HG03432 (cell line): ENCODE measurements around the gene COL4A5.
"Not testable (repeated sequence)": the region's sequence is repeated elsewhere in the genome, so short reads cannot be mapped to it uniquely, and the experiment has no call there.

Experiments used
- ATAC-seq: cut with Tn5 transposase; IDR thresholded peaks from one replicate; pipeline ENCODE4 v1.9.1; 2021; ENCODE audit warnings: mild to moderate bottlenecking, moderate library complexity; ENCODE audit not compliant: unreplicated experiment

The COL4A5 gene

GRCh38 chrX:108453841-108454240 lies 14.2 kb downstream of the COL4A5 start:
- ATAC-seq: no peak

DNA sequence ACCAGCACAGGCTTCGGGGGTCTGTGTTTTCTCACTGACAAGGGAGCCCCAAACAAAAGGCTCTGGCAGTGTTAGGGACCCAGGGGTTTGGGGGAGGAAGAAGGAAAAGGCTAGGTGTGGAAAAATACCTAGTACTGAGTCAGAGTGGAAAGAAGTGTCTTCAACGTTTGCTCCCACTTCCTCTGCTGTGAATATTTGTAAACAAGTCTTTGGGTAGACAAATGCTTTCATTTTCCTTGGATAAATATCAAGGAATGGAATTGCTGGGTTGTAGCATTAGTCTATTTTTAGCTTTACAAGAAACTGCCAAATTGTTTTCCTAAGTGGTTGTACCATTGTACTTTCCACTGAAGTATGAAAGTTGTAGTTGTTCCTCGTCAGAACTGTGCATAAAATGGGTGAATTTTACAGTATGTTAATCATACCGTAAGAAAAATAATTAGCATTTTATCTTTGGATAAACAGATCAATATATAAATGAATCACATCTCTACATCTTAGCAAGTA lies 17.4 kb downstream of the COL4A5 start:
- no peak for ATAC-seq

DNA sequence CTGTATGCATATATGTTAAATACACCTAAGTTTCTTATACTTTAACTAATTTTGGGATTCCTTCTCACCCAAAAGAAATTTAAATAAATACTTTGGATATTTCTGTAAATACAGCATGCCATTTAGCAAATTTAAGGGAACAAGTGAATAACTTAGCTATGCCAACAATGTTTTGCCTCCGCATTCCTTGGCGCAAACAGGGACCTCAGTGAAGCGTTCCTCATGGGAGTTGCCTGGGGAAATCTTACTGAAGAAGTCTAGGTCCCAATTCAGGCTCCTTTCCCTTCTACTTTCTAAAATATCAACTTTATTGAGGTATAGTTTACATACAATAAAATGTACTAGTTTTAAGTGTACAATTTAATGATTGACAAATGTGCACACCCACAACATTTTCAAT lies 25.0 kb downstream of the COL4A5 start:
- no peak for ATAC-seq

DNA sequence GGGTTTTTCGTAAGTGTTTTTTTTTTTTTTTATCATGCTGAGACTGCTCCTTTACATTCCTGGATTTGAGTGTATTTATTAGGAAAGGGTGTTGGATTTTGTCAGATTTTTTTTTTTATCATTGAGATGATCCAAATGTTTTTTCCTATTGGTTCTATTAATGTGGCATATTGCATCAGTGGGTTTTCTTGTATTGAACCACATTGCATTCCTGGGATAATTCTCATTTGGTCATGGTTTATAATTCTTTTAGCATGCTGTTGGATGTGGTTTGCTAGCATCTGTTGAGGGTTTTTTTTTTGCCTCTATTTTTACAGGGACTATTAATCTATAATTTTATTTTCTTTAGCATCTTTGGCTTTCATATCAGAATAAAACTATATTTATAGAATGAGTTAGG lies 28.8 kb downstream of the COL4A5 start:
- ATAC-seq: no peak

DNA sequence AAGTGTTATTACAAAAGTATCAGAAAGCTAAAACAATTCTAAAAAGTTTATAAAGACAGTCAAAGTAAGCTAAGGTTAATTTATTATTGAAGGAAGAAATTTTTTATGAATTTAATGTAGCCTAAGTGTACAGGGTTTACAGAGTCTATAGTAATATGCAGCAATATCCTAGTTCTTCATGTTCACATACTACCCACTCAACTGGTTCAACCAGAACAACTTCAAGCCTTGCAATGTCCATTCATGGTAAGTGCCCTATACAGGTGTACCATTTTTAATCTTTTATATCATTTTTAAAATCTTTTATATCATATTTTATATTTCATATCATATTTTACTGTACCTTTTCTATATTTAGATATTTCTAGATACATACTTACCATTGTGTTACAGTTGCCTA lies 34.3 kb downstream of the COL4A5 start:
- no peak for ATAC-seq

GRCh38 chrX:108481528-108481927 lies 41.9 kb downstream of the COL4A5 start:
- ATAC-seq: not testable (repeated sequence)

DNA sequence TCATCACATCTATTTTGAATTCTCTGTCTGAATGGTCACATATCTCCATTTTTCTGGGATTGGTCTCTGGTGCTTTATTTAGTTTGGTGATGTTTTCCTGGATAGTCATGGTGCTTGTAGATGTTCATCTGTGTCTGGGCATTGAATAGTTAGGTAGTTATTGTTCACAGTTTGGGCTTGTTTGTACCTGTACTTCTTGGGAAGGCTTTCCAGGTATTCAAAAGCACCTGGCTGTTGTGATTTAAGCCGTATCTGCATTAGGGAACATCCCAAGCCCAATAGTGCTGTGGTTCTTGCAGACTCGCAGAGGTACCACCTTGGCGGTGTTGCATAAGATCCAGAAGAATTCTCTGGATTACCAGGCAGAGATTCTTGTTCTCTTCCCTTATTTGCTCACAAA lies 44.6 kb downstream of the COL4A5 start:
- ATAC-seq: no peak

GRCh38 chrX:108485960-108486359 lies 46.3 kb downstream of the COL4A5 start:
- ATAC-seq: no peak

GRCh38 chrX:108494406-108495090 lies 54.9 kb downstream of the COL4A5 start:
- ATAC-seq: no peak

- ATAC-seq: no peak
These were observed 72.1 kb downstream of the COL4A5 start for GRCh38 chrX:108511721-108512120.

GRCh38 chrX:108516184-108516583 lies 76.5 kb downstream of the COL4A5 start:
- no peak for ATAC-seq

- ATAC-seq: no peak
These were observed 88.1 kb downstream of the COL4A5 start for GRCh38 chrX:108527724-108528123.

DNA sequence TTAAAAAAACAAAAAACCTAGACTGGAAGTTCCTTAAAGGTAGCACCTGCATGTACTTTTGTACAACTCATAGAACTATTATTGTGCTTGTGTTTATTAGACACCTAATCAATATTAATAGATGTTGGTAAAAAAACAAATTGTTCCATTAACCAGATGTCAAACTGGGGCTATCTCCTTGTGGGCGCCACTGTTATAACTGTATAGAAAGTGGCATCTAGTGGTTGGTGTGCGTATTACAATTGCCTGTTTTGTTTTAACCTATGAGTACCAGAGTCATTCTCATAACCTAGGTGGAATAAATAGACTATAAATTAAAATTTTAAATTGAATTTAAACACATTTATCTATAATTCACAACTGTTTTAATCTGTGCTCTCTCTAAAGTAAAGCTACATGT lies 97.4 kb downstream of the COL4A5 start:
- ATAC-seq: peak; percentile 82

- no peak for ATAC-seq
These were observed 101.6 kb downstream of the COL4A5 start for GRCh38 chrX:108541286-108541685.

DNA sequence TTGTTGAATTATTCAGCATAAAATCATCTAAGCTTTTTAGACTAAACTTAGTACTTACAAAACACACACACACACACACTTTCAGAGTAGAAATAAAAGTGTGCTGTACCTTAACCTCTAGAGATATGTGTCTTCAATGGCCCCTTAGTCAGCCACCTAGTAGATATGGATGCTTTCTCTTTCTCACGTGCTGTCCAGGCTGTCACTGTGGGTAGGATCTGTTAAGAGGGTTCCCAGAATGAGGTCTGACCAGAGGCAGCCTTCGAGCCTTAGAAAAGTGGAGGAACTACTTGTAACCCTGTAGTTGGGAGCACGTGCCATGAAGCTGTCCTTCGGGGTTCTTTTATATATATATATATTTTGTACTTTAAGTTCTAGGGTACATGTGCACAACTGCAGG lies 117.9 kb downstream of the COL4A5 start:
- ATAC-seq: no peak

DNA sequence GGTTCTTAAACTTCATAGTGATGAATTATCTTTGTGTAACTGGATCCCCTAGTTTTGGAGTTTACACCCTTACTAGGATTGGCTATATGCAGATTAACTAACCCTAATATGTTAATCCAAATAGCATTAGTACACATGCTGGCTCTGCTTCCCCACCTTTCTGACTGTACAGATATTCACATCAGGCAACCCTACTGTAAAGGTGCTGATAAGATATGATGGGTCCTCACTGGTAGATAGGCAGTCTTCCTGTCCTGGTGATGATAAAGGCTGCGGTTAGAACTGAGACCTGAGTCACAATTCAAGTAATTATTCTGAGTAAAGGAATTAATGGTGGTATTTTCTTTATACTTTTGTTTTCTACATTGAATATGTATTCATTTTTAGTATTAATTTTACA lies 118.6 kb downstream of the COL4A5 start:
- ATAC-seq: no peak

- no peak for ATAC-seq
These were observed 133.5 kb downstream of the COL4A5 start for GRCh38 chrX:108573136-108573535.

DNA sequence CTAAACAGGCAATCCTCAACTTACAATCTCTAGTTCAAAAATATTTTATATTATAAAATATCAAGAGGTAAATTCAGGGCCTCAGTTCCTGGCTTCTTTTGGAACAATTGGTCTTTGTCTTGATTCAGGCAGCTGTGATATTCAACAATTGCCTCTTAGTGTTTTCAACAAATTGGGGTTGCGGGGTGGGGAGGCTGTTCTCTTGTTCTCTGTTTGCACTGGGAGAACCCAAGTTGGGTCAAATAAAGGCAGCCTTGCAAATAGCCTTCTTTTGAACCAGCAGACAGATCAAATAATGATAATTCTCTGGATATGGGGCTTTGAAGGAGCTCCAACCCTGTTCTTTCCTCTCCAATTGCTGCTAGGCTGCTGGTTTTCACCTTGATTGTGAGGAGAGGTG lies 142.5 kb downstream of the COL4A5 start:
- ATAC-seq: no peak

GRCh38 chrX:108584617-108585211 lies 145.1 kb downstream of the COL4A5 start:
- ATAC-seq: no peak

DNA sequence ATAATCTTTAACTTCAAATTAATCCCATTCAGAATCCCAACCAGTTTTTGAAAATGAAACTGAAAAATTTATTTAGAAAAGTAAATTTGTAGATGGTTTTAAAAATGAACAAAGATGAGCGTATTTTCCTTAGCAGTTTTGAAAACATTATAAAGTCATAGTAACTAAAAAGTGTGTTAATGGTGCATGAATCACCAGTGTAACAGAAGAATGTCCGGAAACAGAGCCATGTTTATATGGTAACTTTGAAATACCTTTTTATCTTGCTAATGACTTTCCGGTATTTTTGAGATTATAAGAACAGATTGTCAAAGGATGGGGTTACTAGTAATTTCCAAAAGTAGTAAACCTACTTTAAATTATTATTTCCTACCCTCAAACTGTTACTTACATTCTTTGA lies 150.9 kb downstream of the COL4A5 start:
- ATAC-seq: no peak

DNA sequence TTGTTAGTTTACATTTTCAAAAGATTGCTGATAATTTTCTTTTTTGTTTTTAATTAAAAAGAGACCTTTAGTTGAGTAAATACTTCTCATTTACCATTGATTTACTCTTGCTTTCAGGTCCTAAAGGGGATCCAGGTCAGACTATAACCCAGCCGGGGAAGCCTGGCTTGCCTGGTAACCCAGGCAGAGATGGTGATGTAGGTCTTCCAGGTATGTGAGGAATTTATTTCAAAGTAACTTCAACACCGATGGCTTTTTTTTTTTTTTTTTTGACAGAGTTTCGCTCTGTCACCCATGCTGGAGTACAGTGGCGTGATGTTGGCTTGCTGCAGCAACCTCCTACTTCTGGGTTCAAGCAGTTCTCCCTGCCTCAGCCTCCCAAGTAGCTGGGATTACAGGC lies 161.6 kb downstream of the COL4A5 start:
- ATAC-seq: no peak

- ATAC-seq: no peak
These were observed 170.5 kb downstream of the COL4A5 start for GRCh38 chrX:108610141-108610540.

DNA sequence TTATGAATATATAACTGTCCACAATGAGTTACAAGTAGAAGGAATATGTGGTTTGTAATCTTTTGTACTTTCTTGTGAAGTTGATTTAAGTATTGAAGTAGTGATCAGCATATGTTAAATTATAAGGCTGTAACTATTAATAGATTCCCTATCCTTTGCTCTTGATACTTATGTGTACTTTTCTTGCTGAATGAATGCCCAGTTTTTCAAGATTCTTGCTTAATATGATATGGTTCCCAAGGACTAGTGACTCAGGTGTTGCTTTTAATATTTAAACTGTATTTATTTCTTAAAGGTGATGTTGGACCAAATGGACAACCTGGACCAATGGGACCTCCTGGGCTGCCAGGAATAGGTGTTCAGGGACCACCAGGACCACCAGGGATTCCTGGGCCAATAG lies 175.0 kb downstream of the COL4A5 start:
- no peak for ATAC-seq
